ENCODE data around the gene GPX6.
"Not testable (repeated sequence)": the region's sequence is repeated elsewhere in the genome, so short reads cannot be mapped to it uniquely, and the experiment has no call there.

The GPX6 gene

GRCh38 chr6:28515676-28516075 lies at the start of gene GPX6:
GPX6 (minus strand) TSS chr6:28515793; CDS start chr6:28515743, 50 bp downstream.
- no peak for DNase-seq

- no peak for DNase-seq
Observed at GRCh38 chr6:28563430-28564095, 48.0 kb upstream of the GPX6 start.

DNA sequence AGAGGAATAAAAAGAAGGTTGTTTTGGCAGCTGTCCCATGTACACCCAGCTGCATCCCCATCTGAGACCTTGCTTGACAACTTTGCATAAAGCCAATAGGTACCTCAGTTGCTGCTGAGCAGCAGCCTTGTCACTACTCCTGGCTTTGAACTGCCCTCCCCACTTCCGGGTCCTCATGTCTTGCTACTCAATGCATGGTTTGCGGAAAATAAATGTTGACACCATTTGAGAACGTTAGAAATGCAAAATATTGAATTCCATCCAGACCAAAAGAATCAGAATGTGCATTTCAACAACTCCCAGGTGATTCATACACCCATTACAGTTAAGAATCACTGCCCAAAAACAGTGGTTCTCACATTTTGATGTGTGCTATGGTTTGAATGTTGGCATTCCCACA lies 43.0 kb upstream of the GPX6 start:
- DNase-seq, result no peak

DNA sequence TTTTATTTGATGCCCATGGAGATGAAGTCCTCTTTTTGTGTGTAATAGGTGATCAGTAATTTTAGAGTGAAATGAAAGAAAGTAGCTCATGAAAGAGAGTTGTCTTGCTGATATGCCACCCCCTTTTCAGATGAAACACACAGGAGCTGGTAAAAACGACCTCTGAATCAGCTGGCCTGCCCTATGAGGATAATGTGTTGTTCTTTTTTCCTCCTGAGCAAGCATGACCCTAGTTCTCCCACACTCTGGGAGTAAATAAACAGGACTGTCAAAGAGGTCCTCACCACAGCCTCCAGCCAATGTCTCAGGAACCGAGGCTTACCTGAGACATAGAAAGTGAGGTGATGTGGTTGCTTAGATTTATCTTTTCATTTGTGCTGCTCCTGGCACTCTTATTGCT lies 39.5 kb upstream of the GPX6 start:
- no peak for DNase-seq

- DNase-seq, result no peak
Observed at GRCh38 chr6:28553986-28554881, 38.6 kb upstream of the GPX6 start.

GRCh38 chr6:28553384-28553985 lies 37.9 kb upstream of the GPX6 start:
- no peak for DNase-seq

DNA sequence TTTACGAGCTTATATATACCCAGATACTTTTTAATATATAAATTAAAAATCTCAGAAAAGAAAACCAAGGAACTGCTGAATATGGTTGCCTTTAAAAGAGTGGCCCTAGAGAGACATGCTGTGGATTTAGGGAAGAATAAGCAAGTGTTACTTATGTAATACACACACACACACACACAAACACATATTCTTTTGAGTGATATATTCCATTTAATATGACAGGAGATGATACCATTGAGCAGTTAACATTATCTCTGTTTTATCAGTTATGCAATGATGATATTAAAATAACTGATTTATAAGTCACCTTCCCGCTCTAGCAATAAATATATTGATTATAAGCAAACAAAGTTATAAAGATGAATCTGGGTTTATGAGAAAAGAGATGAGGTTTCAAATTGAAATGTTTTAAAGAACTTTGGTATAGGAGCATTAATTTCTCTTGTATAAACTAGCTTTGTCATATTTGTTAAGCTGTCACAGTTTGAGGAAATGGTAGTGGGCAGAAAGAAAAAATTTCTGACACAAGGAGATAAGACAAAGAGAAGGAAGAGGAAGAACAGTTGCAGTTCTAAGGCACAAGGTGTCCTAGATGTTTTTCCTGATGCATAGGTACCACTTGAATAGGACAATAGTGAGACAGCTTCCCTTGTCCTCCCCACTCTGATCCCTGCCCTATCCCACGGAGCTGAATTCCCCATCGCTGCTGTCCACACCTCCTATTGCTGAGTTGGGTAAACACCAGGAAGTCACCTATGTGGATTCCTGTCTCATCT lies 36.5 kb upstream of the GPX6 start:
- DNase-seq, result no peak

GRCh38 chr6:28547003-28547402 lies 31.4 kb upstream of the GPX6 start:
- DNase-seq, result not testable (repeated sequence)

GRCh38 chr6:28545955-28546354 lies 30.4 kb upstream of the GPX6 start:
- no peak for DNase-seq

- peak; percentile 7 to 17 for DNase-seq
Observed at GRCh38 chr6:28543651-28544610, 28.3 kb upstream of the GPX6 start.

DNA sequence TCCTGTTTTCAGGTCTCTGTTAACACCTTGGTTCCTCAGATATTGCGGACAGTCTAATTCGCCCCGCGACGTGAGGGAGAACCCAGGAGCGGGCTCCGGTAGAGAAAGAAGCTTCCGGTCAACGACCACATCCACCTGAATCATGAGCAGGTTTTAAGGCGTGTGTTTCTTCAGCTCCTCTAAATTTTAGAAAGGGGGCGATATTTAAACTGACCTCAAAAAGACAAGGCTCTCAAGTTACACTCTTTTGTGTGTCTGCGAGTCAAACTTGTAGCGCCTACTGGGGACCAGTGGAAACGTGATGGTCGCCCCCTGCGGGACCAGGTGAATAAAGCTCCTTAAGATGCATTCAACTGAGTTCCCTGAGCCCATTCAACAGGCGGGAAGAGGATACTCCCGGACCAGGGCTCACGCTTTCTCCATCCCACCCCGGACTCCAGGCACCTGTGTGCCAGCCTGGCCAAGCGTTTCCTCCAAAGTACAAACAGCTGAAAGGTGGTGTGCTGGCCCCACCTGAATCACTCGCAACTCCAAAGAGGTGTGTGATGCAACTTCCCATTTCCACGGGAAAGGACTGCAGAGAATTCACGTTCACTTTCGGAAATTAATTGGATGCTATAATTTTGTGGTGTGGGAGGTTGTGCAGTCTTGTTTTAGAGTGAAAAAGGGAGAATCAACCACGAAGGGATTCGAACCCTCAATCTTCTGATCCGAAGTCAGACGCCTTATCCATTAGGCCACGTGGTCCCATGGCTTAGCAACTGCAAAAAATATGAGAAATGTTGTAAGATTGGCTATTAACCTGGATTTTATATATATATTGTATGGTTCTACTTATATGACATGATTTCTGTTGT lies 27.1 kb upstream of the GPX6 start:
- DNase-seq, result peak; percentile 47 to 63

- DNase-seq, result no peak
Observed at GRCh38 chr6:28541996-28542395, 26.4 kb upstream of the GPX6 start.

DNA sequence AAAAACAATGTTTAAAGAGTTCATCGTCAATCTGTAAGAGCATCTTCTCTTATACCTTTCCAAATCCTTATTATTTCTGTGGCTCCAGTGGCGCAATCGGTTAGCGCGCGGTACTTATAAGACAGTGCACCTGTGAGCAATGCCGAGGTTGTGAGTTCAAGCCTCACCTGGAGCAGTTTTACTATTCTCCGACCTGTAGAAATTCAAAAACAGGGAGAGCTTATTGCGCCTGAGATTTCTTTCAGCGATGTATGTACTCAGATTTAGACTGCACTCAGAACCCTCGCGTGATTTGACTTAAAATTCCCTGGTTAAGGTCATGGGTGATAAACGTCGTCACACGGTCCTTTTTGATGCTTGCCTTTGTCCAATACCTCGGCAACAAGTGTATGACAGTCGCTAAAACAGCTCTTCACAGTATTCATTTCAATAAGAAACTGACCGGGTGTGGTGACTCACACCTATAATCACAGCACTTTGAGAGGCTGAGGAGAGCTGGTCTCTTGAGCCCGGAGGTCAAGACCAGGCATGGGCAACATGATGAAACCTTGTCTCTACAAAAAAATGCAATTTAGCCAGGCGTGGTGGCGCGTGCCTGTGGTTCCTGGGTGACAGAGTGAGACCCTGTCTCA lies 22.0 kb upstream of the GPX6 start:
- DNase-seq, result peak in 1 of 2 donors; percentile 14

DNA sequence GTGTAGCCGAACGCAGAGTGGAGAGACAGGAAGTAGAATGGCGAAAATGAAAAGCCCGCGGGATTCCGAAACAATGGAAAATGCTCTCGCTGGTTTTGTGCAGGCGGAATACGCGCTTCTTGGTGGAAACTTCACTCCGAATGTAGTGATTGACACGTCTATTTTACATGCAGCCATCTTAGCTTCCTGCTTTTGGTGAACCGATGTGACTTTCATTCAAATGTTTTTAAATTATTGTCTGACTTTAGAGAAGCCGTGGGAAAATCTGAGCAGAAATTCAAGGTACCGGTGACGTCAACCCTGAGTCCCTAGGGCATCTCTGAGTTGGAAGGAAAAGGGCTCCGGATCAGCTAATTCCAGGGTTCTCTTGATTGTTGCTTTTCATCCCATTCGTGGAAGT lies 21.5 kb upstream of the GPX6 start:
- DNase-seq, result no peak

DNA sequence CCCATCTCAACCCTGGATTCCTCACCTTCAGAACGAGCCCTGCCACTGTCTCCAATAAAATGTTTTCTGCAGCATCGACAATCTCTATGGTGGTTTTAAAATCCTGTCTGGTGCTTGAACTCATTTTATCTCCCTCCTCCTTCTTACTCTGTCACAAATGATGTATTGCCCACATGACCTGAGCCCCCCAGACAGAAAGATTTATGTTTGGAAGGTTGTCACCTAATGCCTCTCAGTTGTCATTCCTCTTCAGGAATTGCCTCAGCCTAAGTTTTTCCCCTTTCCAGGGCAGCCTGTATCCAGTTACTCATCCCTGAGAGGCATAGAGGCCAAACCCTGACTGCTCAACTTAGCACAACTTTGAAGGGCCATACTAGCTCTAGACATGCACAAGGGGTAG lies 19.3 kb upstream of the GPX6 start:
- no peak for DNase-seq

DNA sequence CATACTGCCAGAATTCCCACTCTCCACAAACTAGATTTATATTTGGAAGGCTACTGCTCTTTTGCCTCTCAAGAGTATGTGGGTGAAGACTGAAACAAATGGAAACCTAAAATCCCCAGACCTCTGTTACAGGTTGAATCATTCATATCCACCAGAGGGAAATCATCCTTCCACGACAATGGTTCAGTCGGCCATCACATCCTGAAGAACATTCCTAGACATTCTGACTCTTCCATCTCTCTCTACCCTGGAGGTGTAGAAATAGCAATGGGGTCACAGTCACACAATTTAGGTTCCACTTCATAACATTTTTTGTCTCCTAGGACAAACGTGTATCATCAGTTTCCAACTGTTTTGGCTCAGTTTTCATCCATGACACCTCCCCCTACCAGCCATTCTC lies 18.7 kb upstream of the GPX6 start:
- no peak for DNase-seq

DNA sequence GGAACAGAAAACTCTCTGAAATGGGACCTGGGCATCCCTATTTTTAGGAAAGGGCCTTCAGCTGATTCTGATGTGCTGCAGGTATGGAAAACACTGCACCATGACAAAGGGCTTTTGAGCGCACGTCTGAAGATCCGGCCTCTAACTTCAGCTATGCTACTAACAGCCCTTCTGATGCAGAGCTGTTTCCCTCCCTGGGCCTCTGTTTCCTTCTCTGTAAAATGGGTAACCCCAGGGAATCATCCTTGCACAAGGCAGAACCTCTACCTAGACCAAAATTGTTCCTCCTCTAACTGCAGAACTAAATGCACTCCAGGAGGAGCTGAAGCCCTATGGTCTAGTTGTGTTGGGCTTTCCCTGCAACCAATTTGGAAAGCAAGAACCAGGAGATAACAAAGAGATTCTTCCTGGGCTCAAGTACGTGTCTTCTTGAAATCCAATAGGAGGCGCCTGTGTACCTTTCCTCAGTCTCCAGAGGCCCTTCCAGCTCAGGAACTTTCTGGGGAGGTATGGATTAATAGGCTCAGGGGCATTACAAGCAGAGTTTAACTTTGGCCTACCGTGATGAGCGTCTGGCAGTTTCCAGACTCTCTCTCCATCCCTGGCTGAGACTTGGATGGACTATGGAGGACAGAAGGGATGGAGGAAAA lies 16.0 kb upstream of the GPX6 start:
- no peak for DNase-seq

GRCh38 chr6:28530777-28531176 lies 15.2 kb upstream of the GPX6 start:
- DNase-seq, result no peak

DNA sequence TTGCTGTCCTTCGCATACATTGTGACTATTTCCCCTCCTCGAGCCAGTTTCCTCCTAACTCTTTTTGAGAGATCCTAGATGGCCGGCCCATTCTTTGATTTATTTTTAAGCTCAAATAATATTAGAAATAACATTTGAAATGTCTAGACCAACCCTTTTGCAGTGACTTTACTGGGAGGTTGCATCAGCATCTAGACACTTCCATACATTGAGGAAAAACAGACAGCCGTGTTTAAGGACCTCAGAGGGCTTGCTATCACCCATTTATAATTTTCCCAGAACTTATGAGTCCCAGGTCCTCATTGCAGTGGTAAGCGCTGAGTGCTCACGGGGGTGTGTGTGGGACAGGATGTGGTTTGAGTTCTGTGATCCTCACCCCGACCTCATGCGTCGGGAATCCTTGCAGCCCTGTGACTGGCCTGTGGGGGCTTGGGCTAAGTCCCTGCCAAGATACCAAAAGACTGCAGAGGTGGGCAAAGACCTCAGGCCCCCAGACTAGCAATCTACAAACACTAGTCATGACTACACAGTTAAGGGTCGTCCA lies 10.0 kb upstream of the GPX6 start, which contains the start of gene GPX5:
GPX5 (plus strand) TSS at position 386 of the 544 bp plus-strand sequence; CDS start at position 519, 133 bp downstream.
- no peak for DNase-seq

All from activated CD4-positive, alpha-beta T cell treated with anti-CD3 and anti-CD28 coated beads for 4 hours (primary cell).